Embryonic facial prominence (tissue), 1 donor: ENCODE measurements around the gene DFFB.

ENCODE experiments used
- DNase-seq: peaks from one replicate; pipeline ENCODE4 v3.0.0-alpha.2; 2016; ENCODE audit errors: extremely low spot score

DFFB gene

GRCh38 chr1:3831689-3832088 lies 25.6 kb upstream of the DFFB start:
- no peak for DNase-seq

- no peak for DNase-seq
Observed at GRCh38 chr1:3834701-3835100, 22.6 kb upstream of the DFFB start.

GRCh38 chr1:3836421-3836820 lies 20.9 kb upstream of the DFFB start:
- DNase-seq, result no peak

GRCh38 chr1:3837200-3837599 lies 20.1 kb upstream of the DFFB start:
- DNase-seq, result no peak

GRCh38 chr1:3837685-3838084 lies 19.6 kb upstream of the DFFB start:
- no peak for DNase-seq

GRCh38 chr1:3838788-3839187 lies 18.5 kb upstream of the DFFB start:
- DNase-seq, result no peak

- no peak for DNase-seq
Observed at GRCh38 chr1:3841491-3841890, 15.8 kb upstream of the DFFB start.

GRCh38 chr1:3842912-3843311 lies 14.4 kb upstream of the DFFB start:
- DNase-seq, result no peak

GRCh38 chr1:3846541-3846940 lies 10.7 kb upstream of the DFFB start:
- no peak for DNase-seq

GRCh38 chr1:3847081-3847480 lies 10.2 kb upstream of the DFFB start:
- no peak for DNase-seq

- no peak for DNase-seq
Observed at GRCh38 chr1:3850857-3851256, 6.4 kb upstream of the DFFB start.

- no peak for DNase-seq
Observed at GRCh38 chr1:3851292-3851691, 6.0 kb upstream of the DFFB start.

GRCh38 chr1:3852091-3852490 lies 5.2 kb upstream of the DFFB start:
- no peak for DNase-seq

GRCh38 chr1:3852711-3853485 lies 4.4 kb upstream of the DFFB start:
- no peak for DNase-seq

GRCh38 chr1:3857791-3858129 lies 484 bp downstream of the DFFB start:
- no peak for DNase-seq

- no peak for DNase-seq
Observed at GRCh38 chr1:3858231-3858981, 1.1 kb downstream of the DFFB start.

GRCh38 chr1:3863231-3863935 lies 6.1 kb downstream of the DFFB start:
- DNase-seq, result no peak

GRCh38 chr1:3864884-3865283 lies 7.6 kb downstream of the DFFB start:
- no peak for DNase-seq

GRCh38 chr1:3865606-3866160 lies 8.4 kb downstream of the DFFB start:
- DNase-seq, result no peak

- no peak for DNase-seq
Observed at GRCh38 chr1:3868464-3869006, 11.3 kb downstream of the DFFB start.

GRCh38 chr1:3869751-3870301 lies 12.6 kb downstream of the DFFB start:
- DNase-seq, result no peak

GRCh38 chr1:3871451-3871805 lies 14.2 kb downstream of the DFFB start:
- DNase-seq, result no peak
